ENCODE results near the gene PDIK1L. TPM values are rescaled to one million over a fixed set of nuclear protein-coding genes. Genes with fewer than 3 reads are reported as not detected.
A peak's percentile ranks its signal among the peaks of the same experiment; 100 is the strongest.

Gene PDIK1L
- total and polyA plus RNA-seq, 9 of the 15 experiments (the other 6 are each of a cell fraction or from before 2014, with no cell fraction given), result 12.8 to 30.2 (median 21.5) TPM

- TF ChIP-seq, protein P1, sequence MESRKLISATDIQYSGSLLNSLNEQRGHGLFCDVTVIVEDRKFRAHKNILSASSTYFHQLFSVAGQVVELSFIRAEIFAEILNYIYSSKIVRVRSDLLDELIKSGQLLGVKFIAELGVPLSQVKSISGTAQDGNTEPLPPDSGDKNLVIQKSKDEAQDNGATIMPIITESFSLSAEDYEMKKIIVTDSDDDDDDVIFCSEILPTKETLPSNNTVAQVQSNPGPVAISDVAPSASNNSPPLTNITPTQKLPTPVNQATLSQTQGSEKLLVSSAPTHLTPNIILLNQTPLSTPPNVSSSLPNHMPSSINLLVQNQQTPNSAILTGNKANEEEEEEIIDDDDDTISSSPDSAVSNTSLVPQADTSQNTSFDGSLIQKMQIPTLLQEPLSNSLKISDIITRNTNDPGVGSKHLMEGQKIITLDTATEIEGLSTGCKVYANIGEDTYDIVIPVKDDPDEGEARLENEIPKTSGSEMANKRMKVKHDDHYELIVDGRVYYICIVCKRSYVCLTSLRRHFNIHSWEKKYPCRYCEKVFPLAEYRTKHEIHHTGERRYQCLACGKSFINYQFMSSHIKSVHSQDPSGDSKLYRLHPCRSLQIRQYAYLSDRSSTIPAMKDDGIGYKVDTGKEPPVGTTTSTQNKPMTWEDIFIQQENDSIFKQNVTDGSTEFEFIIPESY (CRISPR knock-in tag; IDR thresholded peaks at IDR 0.05), result peak; percentile 89
- TF ChIP-seq GABPB1 (CRISPR knock-in tag; IDR thresholded peaks at IDR 0.05) (no peak), FOXK1 (CRISPR knock-in tag; IDR thresholded peaks at IDR 0.05; ENCODE audit: borderline replicate concordance) (no peak), RCOR1 (IDR thresholded peaks at IDR 0.05; ENCODE audit: borderline replicate concordance in 1 of 2, low read depth in 2 of 2, low read length in 2 of 2) (no peak; a peak in 1 of 4 replicates), SIN3A (IDR thresholded peaks at IDR 0.05; ENCODE audit: borderline replicate concordance in 2 of 2, control insufficient read depth in 1 of 2, low read depth in 2 of 2, low read length in 2 of 2) (no peak), NFIX (CRISPR knock-in tag; IDR thresholded peaks at IDR 0.05; ENCODE audit: low read depth) (no peak), ZNF551 (CRISPR knock-in tag; IDR thresholded peaks at IDR 0.05) (no peak), SOX6 (IDR thresholded peaks at IDR 0.05) (no peak)
- TF ChIP-seq, protein P2, sequence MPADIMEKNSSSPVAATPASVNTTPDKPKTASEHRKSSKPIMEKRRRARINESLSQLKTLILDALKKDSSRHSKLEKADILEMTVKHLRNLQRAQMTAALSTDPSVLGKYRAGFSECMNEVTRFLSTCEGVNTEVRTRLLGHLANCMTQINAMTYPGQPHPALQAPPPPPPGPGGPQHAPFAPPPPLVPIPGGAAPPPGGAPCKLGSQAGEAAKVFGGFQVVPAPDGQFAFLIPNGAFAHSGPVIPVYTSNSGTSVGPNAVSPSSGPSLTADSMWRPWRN (IDR thresholded peaks at IDR 0.05; ENCODE audit: low read depth), result no peak
- TF ChIP-seq, protein P3, sequence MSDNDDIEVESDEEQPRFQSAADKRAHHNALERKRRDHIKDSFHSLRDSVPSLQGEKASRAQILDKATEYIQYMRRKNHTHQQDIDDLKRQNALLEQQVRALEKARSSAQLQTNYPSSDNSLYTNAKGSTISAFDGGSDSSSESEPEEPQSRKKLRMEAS (CRISPR knock-in tag; IDR thresholded peaks at IDR 0.05), result no peak
- TF ChIP-seq, protein P4, sequence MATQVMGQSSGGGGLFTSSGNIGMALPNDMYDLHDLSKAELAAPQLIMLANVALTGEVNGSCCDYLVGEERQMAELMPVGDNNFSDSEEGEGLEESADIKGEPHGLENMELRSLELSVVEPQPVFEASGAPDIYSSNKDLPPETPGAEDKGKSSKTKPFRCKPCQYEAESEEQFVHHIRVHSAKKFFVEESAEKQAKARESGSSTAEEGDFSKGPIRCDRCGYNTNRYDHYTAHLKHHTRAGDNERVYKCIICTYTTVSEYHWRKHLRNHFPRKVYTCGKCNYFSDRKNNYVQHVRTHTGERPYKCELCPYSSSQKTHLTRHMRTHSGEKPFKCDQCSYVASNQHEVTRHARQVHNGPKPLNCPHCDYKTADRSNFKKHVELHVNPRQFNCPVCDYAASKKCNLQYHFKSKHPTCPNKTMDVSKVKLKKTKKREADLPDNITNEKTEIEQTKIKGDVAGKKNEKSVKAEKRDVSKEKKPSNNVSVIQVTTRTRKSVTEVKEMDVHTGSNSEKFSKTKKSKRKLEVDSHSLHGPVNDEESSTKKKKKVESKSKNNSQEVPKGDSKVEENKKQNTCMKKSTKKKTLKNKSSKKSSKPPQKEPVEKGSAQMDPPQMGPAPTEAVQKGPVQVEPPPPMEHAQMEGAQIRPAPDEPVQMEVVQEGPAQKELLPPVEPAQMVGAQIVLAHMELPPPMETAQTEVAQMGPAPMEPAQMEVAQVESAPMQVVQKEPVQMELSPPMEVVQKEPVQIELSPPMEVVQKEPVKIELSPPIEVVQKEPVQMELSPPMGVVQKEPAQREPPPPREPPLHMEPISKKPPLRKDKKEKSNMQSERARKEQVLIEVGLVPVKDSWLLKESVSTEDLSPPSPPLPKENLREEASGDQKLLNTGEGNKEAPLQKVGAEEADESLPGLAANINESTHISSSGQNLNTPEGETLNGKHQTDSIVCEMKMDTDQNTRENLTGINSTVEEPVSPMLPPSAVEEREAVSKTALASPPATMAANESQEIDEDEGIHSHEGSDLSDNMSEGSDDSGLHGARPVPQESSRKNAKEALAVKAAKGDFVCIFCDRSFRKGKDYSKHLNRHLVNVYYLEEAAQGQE (IDR thresholded peaks at IDR 0.05; ENCODE audit: borderline replicate concordance), result no peak
- TF ChIP-seq, protein P4 (CRISPR knock-in tag; IDR thresholded peaks at IDR 0.05; ENCODE audit: low read depth), result no peak
- TF ChIP-seq, protein P5, sequence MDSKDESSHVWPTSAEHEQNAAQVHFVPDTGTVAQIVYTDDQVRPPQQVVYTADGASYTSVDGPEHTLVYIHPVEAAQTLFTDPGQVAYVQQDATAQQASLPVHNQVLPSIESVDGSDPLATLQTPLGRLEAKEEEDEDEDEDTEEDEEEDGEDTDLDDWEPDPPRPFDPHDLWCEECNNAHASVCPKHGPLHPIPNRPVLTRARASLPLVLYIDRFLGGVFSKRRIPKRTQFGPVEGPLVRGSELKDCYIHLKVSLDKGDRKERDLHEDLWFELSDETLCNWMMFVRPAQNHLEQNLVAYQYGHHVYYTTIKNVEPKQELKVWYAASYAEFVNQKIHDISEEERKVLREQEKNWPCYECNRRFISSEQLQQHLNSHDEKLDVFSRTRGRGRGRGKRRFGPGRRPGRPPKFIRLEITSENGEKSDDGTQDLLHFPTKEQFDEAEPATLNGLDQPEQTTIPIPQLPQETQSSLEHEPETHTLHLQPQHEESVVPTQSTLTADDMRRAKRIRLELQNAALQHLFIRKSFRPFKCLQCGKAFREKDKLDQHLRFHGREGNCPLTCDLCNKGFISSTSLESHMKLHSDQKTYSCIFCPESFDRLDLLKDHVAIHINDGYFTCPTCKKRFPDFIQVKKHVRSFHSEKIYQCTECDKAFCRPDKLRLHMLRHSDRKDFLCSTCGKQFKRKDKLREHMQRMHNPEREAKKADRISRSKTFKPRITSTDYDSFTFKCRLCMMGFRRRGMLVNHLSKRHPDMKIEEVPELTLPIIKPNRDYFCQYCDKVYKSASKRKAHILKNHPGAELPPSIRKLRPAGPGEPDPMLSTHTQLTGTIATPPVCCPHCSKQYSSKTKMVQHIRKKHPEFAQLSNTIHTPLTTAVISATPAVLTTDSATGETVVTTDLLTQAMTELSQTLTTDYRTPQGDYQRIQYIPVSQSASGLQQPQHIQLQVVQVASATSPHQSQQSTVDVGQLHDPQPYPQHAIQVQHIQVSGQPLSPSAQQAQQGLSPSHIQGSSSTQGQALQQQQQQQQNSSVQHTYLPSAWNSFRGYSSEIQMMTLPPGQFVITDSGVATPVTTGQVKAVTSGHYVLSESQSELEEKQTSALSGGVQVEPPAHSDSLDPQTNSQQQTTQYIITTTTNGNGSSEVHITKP (IDR thresholded peaks at IDR 0.05; ENCODE audit: partially characterized antibody), result no peak
These were observed 50.6 kb downstream of the PDIK1L start (continued) for GRCh38 chr1:26162220-26162709.
